ENCODE results near the gene SPATA6L.

Gene SPATA6L

GRCh38 chr9:4550777-4551484, 115.3 kb downstream of the SPATA6L start:
- DNase-seq (ENCODE audit: low spot score): no peak
- FAIRE-seq: no peak

- FAIRE-seq (no peak), DNase-seq (ENCODE audit: low spot score) (no peak)
These were observed 116.5 kb downstream of the SPATA6L start for GRCh38 chr9:4549751-4550295.

GRCh38 chr9:4548811-4549725, 117.2 kb downstream of the SPATA6L start:
- DNase-seq (ENCODE audit: low spot score) (no peak), FAIRE-seq (no peak)

Measured in urothelium cell line (cell line).